Activated B cell treated with CpG ODN at 0.5 μM for 24 hours (primary cell): Measurements from ENCODE around the gene ADARB2. TPM values are rescaled to one million over a fixed set of nuclear protein-coding genes. Genes with fewer than 3 reads are reported as not detected.
"Not testable (repeated sequence)": the region's sequence is repeated elsewhere in the genome, so short reads cannot be mapped to it uniquely, and the experiment has no call there.

ENCODE experiments used
- ATAC-seq: fragments of 200-7000 bp; cut with Tn5 transposase; one replicate; pipeline ENCODE4 v1.10.0; 2021; ENCODE audit warnings: low read depth, mild to moderate bottlenecking, moderate library complexity
- CTCF ChIA-PET: fragments of 350-600 bp; sonication (Branson Sonifier 250); formaldehyde crosslinking; loops from one replicate; lab custom pipeline; 2021; ENCODE audit warnings: antibody characterized with exemption; lab: Charles Lee
- POLR2A ChIA-PET: fragments of 350-600 bp; sonication (Branson Sonifier 250); formaldehyde crosslinking; loops from one replicate; lab custom pipeline; 2021; ENCODE audit warnings: antibody characterized with exemption; lab: Charles Lee
- DNase-seq: peaks from one replicate; pipeline ENCODE4 v3.0.0; 2022
- H3K27ac Mint-ChIP-seq: one replicate; pipeline ENCODE4 v1.8.0; 2020; ENCODE audit warnings: mixed read lengths
- H3K27me3 Mint-ChIP-seq: one replicate; pipeline ENCODE4 v1.8.0; 2021; ENCODE audit warnings: mixed read lengths
- H3K36me3 Mint-ChIP-seq: one replicate; pipeline ENCODE4 v1.8.0; 2021; ENCODE audit warnings: low read depth, mixed read lengths
- H3K4me1 Mint-ChIP-seq: one replicate; pipeline ENCODE4 v1.8.0; 2021; ENCODE audit warnings: mixed read lengths
- H3K4me3 Mint-ChIP-seq: one replicate; pipeline ENCODE4 v1.8.0; 2020; ENCODE audit warnings: mild to moderate bottlenecking, mixed read lengths
- H3K9me3 Mint-ChIP-seq: one replicate; pipeline ENCODE4 v1.8.0; 2020; ENCODE audit warnings: mixed read lengths
- intact Hi-C: fragments of 100-400 bp; cut with micrococcal nuclease; formaldehyde crosslinking; loops from one replicate; pipeline ENCODE4 v1.15.1; 2024
- total RNA-seq: library from RNA; stranded (reverse); gene quantifications from 2 replicates; pipeline ENCODE4 v1.2.3, GENCODE V29; 2022
- TF ChIP-seq, protein P1 (sequence below): fragments of 200-600 bp; IDR thresholded peaks from one replicate; pipeline ENCODE4 v1.8.0; 2022; ENCODE audit warnings: antibody characterized with exemption, mild to moderate bottlenecking

The ADARB2 gene
- total RNA-seq, 1 donor from 2014 or later = 0.11 TPM

DNA sequence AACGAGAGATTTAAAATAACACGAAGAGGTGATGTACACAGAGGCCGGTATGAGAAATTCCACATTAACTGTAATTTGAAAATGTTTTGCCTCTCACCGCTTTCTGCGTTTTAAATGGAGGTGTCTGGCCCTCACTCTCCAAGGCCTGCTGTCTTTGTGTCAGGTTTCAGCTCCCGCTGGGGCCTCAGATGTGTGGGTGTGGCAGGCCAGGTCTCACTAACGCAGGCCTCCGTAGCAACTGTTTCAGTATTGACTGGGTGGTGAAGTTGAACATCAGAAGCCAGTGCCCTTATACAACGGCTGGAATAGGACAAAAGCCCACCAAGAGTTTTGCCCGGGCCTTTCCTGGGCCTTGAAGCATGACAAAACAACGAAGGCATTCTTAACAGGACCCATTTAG lies 303.1 kb downstream of the ADARB2 start:
- ATAC-seq (no peak), DNase-seq (no peak)
- TF ChIP-seq, protein P1, sequence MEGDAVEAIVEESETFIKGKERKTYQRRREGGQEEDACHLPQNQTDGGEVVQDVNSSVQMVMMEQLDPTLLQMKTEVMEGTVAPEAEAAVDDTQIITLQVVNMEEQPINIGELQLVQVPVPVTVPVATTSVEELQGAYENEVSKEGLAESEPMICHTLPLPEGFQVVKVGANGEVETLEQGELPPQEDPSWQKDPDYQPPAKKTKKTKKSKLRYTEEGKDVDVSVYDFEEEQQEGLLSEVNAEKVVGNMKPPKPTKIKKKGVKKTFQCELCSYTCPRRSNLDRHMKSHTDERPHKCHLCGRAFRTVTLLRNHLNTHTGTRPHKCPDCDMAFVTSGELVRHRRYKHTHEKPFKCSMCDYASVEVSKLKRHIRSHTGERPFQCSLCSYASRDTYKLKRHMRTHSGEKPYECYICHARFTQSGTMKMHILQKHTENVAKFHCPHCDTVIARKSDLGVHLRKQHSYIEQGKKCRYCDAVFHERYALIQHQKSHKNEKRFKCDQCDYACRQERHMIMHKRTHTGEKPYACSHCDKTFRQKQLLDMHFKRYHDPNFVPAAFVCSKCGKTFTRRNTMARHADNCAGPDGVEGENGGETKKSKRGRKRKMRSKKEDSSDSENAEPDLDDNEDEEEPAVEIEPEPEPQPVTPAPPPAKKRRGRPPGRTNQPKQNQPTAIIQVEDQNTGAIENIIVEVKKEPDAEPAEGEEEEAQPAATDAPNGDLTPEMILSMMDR = no peak
- no peak overlapping the region for H3K4me3 Mint-ChIP-seq
- H3K27me3 Mint-ChIP-seq = peaks cover 5% of the 10 kb centered on the region
- intact Hi-C loops = no loop called here
- H3K36me3 Mint-ChIP-seq = no peaks in the 10 kb centered on the region
- CTCF ChIA-PET = no interaction called here
- peaks cover 4% of the 10 kb centered on the region for H3K9me3 Mint-ChIP-seq
- H3K4me1 Mint-ChIP-seq = no peaks in the 10 kb centered on the region
- no peak overlapping the region for H3K27ac Mint-ChIP-seq
- POLR2A ChIA-PET = no interaction called here

DNA sequence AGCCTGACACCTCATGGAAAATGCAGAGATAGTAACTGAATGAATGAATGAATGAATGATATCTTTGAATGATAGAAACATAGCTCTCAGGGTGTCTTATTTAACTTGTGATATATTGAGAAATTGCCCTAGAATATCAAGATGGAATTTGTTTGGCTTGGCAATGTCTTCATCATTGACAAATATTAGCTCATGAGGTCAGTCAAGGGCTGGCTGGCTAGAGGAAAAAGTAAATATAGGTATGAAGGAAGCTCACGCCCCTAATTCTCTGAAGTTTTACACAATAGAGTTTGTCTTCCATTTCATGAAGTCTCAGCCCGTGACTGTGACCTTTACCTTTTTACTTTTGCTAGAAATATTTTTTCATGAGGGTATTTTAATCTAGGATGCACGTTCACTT lies 305.2 kb downstream of the ADARB2 start:
- TF ChIP-seq, protein P1 = no peak
- Mint-ChIP-seq H3K27me3 (peaks cover 2% of the 10 kb centered on the region), H3K36me3 (no peaks in the 10 kb centered on the region), H3K9me3 (peaks cover 4% of the 10 kb centered on the region), H3K27ac (no peak overlapping the region), H3K4me1 (peaks cover 10% of the 10 kb centered on the region), H3K4me3 (no peak overlapping the region)
- ATAC-seq (no peak), DNase-seq (no peak)
- CTCF ChIA-PET = no interaction called here
- POLR2A ChIA-PET = no interaction called here
- intact Hi-C loops = no loop called here

DNA sequence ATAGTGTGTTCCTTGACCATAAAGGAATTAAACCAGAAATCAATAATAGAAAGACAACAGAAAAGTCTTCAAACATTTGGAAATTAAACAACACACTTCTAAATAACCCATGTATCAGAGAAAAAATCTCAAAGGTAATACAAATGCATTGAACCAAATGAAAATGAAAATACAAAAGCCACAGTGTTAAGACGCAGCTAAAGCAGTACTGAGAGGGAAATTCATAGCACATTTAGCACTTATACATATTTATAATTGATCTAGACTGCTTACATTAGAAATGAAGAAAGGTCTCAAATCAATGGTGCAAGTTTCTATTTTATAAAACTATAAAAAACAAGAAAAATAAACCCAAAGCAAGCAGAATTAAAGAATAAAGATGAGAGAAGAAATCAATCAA lies 306.1 kb downstream of the ADARB2 start:
- H3K4me1 Mint-ChIP-seq = peaks cover 20% of the 10 kb centered on the region
- intact Hi-C loops = no loop called here
- ChIA-PET POLR2A (no interaction called here), CTCF (no interaction called here)
- H3K9me3 Mint-ChIP-seq = peaks cover 4% of the 10 kb centered on the region
- TF ChIP-seq, protein P1 = no peak
- DNase-seq (no peak), ATAC-seq (no peak)
- H3K4me3 Mint-ChIP-seq = no peak overlapping the region
- no peaks in the 10 kb centered on the region for H3K36me3 Mint-ChIP-seq
- peaks cover 2% of the 10 kb centered on the region for H3K27me3 Mint-ChIP-seq
- no peak overlapping the region for H3K27ac Mint-ChIP-seq

DNA sequence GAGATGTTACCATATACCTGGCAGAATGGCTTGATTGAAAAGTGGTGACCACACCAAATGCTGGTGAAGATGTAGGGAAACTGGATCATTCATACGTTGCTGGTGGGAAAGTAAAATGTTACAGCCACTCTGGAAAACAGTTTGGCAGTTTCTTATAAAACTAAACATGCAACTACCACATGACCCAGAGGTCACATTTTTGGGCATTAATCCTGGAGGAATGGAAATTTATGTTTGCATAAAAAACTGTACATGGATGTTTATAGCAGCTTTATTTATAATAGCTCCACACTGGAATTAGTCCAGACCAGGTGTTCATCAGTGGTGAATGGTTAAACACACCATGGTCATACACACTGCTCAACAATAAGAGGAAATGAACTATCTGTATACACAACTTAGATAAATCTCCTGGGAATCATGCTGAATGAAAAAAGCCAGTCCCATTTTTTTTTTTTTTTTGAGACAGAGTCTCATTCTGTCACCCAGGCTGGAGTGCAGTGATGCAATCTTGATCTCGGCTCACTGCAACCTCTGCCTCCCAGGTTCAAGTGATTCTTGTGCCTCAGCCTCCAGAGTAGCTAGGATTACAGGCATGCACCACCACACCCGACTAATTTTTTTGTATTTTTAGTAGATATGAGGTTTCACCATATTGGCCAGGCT lies 309.7 kb downstream of the ADARB2 start:
- DNase-seq, H3K27me3 Mint-ChIP-seq, H3K9me3 Mint-ChIP-seq, H3K36me3 Mint-ChIP-seq, POLR2A ChIA-PET, H3K4me3 Mint-ChIP-seq, ATAC-seq, H3K27ac Mint-ChIP-seq: not testable (repeated sequence)
- CTCF ChIA-PET = interaction anchor here (0.7 kb wide), 1 partner anchor 1563 kb away, joined by 3 read pairs; no protein-coding TSS in a partner anchor
- intact Hi-C loops = loop anchor here (5.0 to 10.0 kb wide), 2 partner anchors 40 to 487 kb away; no protein-coding TSS in a partner anchor
- peaks cover 51% of the 10 kb centered on the region for H3K4me1 Mint-ChIP-seq

DNA sequence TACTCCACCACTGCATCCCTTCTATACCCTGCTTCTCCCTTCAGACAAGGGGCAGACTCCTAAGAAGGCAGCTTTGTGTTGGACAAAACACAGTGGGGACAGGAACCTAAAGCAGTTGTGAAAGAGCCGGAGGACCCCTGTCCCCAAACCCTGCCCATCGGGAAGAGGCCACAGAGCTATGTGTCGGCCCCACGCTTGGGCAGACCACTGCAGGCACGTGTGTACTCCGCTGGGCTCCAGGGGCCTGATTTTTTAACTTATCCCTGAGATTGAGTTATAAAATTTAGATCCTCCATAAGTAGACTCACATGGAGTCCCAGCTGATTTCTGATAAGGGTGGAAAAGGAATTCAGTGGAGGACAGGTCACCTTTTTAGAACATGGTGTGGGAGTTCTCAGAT lies 310.5 kb downstream of the ADARB2 start:
- intact Hi-C loops = loop anchor here (1.0 to 10.0 kb wide), 4 partner anchors 41 to 488 kb away; no protein-coding TSS in a partner anchor
- no peak for ATAC-seq
- Mint-ChIP-seq H3K27me3 (peaks cover 2% of the 10 kb centered on the region), H3K27ac (no peak overlapping the region), H3K4me1 (peaks cover 56% of the 10 kb centered on the region), H3K9me3 (peaks cover 4% of the 10 kb centered on the region), H3K4me3 (no peak overlapping the region), H3K36me3 (no peaks in the 10 kb centered on the region)
- ChIA-PET POLR2A (no interaction called here), CTCF (interaction anchor here (1.2 kb wide), 1 partner anchor 16 kb away, joined by 3 read pairs; no protein-coding TSS in a partner anchor)
- no peak for DNase-seq
- TF ChIP-seq, protein P1 = no peak
